KBM-7 (cell line): ENCODE results near the gene TMEM52B.

Experiments
- DNase-seq: peaks from one replicate; pipeline ENCODE4 v3.0.0-alpha.2; 2015
- in situ Hi-C: fragments of 300-500 bp; cut with MboI; formaldehyde crosslinking; loops from 2 replicates; pipeline ENCODE4 v1.14.3; 2020; ENCODE audit warnings: low sequenced_read_pairs, low pct_unique_long_range_greater_than_20kb, mixed read lengths

The TMEM52B gene

GRCh38 chr12:10227648-10228047, 48.8 kb downstream of the TMEM52B start:
- DNase-seq = no peak
- in situ Hi-C loops = no loop called here

GRCh38 chr12:10234562-10234961, 55.7 kb downstream of the TMEM52B start:
- in situ Hi-C loops = no loop called here
- no peak for DNase-seq

GRCh38 chr12:10235761-10236631, 57.2 kb downstream of the TMEM52B start:
- in situ Hi-C loops = no loop called here
- DNase-seq = peak; percentile 48

GRCh38 chr12:10236720-10237119, 57.9 kb downstream of the TMEM52B start:
- in situ Hi-C loops = no loop called here
- DNase-seq = no peak

- no peak for DNase-seq
- in situ Hi-C loops = no loop called here
These were observed 59.7 kb downstream of the TMEM52B start for GRCh38 chr12:10238526-10238925.

- DNase-seq = no peak
- in situ Hi-C loops = no loop called here
These were observed 62.5 kb downstream of the TMEM52B start for GRCh38 chr12:10241290-10241689.
